Measurements from ENCODE around the gene ARHGEF37. TPM values are rescaled to one million over a fixed set of nuclear protein-coding genes. Genes with fewer than 3 reads are reported as not detected.
A peak's percentile ranks its signal among the peaks of the same experiment; 100 is the strongest.

The ARHGEF37 gene
- total and polyA plus RNA-seq, 4 donors: 2.2 to 9.1 (median 3.7) TPM

GRCh38 chr5:149615976-149616375, 34.7 kb downstream of the ARHGEF37 start:
- Histone ChIP-seq H3K27ac (ENCODE audit: low read depth in 1 of 2, low read length in 1 of 2) (no peak overlapping the region), H3K4me1 (ENCODE audit: control insufficient read depth in 5 of 5, insufficient read depth in 5 of 5, low read length in 5 of 5) (peaks cover 0 to 7% (median 0%) of the 10 kb centered on the region in 5 donors), H3K4me3 (no peak overlapping the region), H3K9ac (ENCODE audit: insufficient read depth in 1 of 2, low read length in 2 of 2) (no peak overlapping the region), H3K36me3 (ENCODE audit: control insufficient read depth in 4 of 4, insufficient read depth in 4 of 4, low read length in 4 of 4) (peaks cover 0 to 7% (median 1%) of the 10 kb centered on the region in 4 donors), H3K27me3 (ENCODE audit: control insufficient read depth in 3 of 3, insufficient read depth in 3 of 3, low read length in 2 of 3) (no peaks in the 10 kb centered on the region), H3K9me3 (ENCODE audit: control insufficient read depth in 4 of 4, insufficient read depth in 3 of 4, low read length in 3 of 4) (no peaks in the 10 kb centered on the region)
- no peak for TF ChIP-seq CTCF (IDR thresholded peaks at IDR 0.05; ENCODE audit: control extremely low read depth, extremely low read depth)
- DNase-seq (no peak), ATAC-seq (ENCODE audit: insufficient read depth, low FRiP score) (no peak)
- WGBS, 2 donors: 71 to 84% methylated on average over 5 of the region's 5 CpGs

GRCh38 chr5:149616727-149617285, 35.5 kb downstream of the ARHGEF37 start:
- Histone ChIP-seq H3K27ac (ENCODE audit: low read depth in 1 of 2, low read length in 1 of 2) (no peak overlapping the region), H3K36me3 (ENCODE audit: control insufficient read depth in 4 of 4, insufficient read depth in 4 of 4, low read length in 4 of 4) (peaks cover 0 to 7% (median 1%) of the 10 kb centered on the region in 4 donors), H3K9me3 (ENCODE audit: control insufficient read depth in 4 of 4, insufficient read depth in 3 of 4, low read length in 3 of 4) (no peaks in the 10 kb centered on the region), H3K4me1 (ENCODE audit: control insufficient read depth in 5 of 5, insufficient read depth in 5 of 5, low read length in 5 of 5) (no peaks in the 10 kb centered on the region), H3K9ac (ENCODE audit: insufficient read depth in 1 of 2, low read length in 2 of 2) (no peak overlapping the region), H3K27me3 (ENCODE audit: control insufficient read depth in 3 of 3, insufficient read depth in 3 of 3, low read length in 2 of 3) (no peaks in the 10 kb centered on the region), H3K4me3 (no peak overlapping the region)
- ATAC-seq (ENCODE audit: insufficient read depth, low FRiP score) (no peak), DNase-seq (peak in 1 of 3 donors; percentile 20)
- no peak for TF ChIP-seq CTCF (IDR thresholded peaks at IDR 0.05; ENCODE audit: control extremely low read depth, extremely low read depth)
- WGBS, 2 donors: 87 to 89% methylated on average over 3 of the region's 3 CpGs

GRCh38 chr5:149617760-149618306, 36.5 kb downstream of the ARHGEF37 start:
- Histone ChIP-seq H3K36me3 (ENCODE audit: control insufficient read depth in 4 of 4, insufficient read depth in 4 of 4, low read length in 4 of 4) (peaks cover 0 to 9% (median 1%) of the 10 kb centered on the region in 4 donors), H3K4me3 (no peak overlapping the region), H3K9me3 (ENCODE audit: control insufficient read depth in 4 of 4, insufficient read depth in 3 of 4, low read length in 3 of 4) (no peaks in the 10 kb centered on the region), H3K9ac (ENCODE audit: insufficient read depth in 1 of 2, low read length in 2 of 2) (no peak overlapping the region), H3K27me3 (ENCODE audit: control insufficient read depth in 3 of 3, insufficient read depth in 3 of 3, low read length in 2 of 3) (no peaks in the 10 kb centered on the region), H3K4me1 (ENCODE audit: control insufficient read depth in 5 of 5, insufficient read depth in 5 of 5, low read length in 5 of 5) (no peaks in the 10 kb centered on the region), H3K27ac (ENCODE audit: low read depth in 1 of 2, low read length in 1 of 2) (no peak overlapping the region)
- WGBS, 2 donors: 88 to 95% methylated on average over 12 of the region's 12 CpGs
- ATAC-seq (ENCODE audit: insufficient read depth, low FRiP score) (no peak), DNase-seq (peak in 1 of 3 donors; percentile 27)
- no peak for TF ChIP-seq CTCF (IDR thresholded peaks at IDR 0.05; ENCODE audit: control extremely low read depth, extremely low read depth)
